GM12873 (cell line): ENCODE results near the gene PRKCG.

Experiments used
- TF ChIP-seq, protein P1 (sequence below): IDR thresholded peaks from 2 replicates; pipeline ENCODE4 v1.5.1; 2012; ENCODE audit warnings: low read depth, mild to moderate bottlenecking, moderate library complexity, low read length, control low read depth; ENCODE audit not compliant: insufficient read depth; ENCODE audit errors: missing control alignments

The PRKCG gene

DNA sequence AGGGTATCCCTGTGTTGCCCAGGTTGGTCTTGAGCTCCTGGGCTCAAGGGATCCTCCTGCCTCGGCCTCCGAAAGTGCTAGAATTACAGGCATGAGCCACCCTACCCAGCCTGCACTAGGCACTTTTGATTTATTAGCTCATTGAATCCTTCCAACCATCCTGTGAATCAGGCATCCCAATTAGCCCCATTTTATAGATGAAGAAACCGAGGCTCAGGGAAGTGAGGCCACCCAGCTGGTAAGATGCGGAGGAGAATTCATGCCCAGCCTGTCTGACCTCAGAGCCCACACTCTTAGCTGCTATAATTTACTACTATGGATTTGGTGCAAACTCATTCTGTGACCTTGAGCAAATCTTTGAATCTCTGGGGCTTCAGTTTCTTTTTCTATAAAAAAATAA is 62.9 kb downstream of the PRKCG start:
- TF ChIP-seq, protein P1, sequence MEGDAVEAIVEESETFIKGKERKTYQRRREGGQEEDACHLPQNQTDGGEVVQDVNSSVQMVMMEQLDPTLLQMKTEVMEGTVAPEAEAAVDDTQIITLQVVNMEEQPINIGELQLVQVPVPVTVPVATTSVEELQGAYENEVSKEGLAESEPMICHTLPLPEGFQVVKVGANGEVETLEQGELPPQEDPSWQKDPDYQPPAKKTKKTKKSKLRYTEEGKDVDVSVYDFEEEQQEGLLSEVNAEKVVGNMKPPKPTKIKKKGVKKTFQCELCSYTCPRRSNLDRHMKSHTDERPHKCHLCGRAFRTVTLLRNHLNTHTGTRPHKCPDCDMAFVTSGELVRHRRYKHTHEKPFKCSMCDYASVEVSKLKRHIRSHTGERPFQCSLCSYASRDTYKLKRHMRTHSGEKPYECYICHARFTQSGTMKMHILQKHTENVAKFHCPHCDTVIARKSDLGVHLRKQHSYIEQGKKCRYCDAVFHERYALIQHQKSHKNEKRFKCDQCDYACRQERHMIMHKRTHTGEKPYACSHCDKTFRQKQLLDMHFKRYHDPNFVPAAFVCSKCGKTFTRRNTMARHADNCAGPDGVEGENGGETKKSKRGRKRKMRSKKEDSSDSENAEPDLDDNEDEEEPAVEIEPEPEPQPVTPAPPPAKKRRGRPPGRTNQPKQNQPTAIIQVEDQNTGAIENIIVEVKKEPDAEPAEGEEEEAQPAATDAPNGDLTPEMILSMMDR: no peak

DNA sequence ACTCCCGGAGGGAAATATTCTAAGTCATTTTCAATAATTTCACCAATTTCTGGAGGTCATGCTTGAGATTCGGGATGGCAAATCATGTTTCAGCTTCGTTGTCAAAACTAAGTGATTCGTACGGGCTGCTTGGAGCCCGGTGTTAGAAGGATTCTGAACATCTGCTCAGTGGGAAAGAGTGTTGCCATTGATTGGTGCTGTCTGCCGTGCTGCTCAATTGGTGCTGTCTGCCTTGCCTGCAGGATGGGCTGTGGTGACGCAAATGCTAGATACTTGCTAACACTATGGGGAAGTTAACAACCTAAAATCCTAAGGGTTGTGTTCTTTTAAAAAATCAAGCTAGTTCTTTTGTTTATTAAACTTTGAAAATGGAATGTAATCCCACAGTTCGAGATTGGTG is 63.4 kb downstream of the PRKCG start:
- TF ChIP-seq, protein P1: no peak

DNA sequence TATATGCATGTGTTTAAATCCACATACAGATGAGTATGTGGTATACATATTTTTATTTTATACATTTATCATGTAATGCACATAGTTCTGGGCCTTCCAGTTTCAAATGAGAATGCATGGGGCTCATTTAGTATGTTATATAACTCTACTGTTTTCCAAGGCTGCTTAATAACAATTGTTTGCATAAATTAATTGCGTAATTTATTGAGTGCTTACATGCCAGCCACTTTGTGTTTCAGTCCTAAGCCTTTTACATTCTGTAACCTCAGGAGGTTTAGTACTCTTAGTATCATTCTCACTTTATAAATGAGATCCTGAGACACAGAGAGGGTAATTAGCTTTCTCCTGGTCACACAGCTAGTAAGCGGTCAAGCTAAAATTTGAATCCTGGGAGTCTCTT is 64.0 kb downstream of the PRKCG start:
- TF ChIP-seq, protein P1: no peak

DNA sequence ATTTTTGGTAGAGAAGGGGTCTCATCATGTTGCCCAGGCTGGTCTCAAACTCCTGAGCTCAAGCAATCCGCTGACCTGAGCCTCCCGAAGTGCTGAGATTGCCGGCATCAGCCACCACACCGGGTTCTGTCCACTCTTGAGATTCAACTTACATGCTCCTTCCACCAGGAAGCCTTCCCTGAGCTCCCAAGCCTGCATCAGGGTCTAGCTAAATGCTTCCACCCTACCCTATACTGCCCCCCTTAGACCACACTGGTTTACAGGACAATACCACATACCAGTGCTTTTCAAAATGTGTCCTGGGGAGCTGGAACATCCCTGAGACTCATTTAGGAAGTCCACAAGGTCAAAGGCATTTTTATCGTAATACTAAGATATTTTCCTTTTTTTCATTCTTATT is 65.6 kb downstream of the PRKCG start:
- TF ChIP-seq, protein P1: peak; percentile 14

DNA sequence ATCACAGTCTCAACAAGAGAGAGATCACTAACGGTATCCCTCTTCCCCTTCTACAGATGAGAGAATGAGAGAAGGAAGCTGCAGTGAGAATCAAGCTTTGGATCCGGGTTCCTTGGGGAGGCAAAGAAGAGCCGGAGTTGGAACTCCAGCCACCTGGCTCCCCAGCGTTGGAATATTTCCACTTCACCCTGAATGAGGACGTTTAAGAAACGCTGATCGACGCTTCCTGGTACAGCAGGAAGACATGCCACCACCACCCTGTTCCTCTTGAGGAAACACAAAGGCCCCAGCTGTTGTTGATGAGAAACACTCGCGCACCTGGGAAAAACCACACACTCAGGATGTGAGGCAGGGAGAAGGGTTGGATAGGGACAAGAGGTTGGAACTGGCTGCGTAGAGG is 69.4 kb downstream of the PRKCG start:
- TF ChIP-seq, protein P1: no peak

DNA sequence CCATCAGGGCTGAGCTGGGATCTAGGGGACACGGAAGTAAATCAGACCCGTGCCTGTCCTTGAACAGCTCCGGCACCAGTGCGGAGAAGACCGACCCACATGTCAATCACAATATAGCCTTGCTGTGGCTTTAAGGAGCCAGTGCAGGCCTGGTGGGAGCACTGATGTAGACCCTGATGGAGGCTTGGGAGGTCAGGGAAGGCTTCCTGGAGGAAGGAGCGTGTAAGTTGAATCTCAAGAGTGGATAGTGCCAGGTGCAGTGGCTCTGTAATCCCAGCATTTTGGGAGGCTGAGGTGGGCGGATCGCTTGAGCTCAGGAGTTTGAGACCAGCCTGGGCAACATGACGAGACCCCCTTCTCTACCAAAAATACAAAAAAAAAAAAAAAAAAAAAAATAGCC is 70.0 kb downstream of the PRKCG start:
- TF ChIP-seq, protein P1: no peak

DNA sequence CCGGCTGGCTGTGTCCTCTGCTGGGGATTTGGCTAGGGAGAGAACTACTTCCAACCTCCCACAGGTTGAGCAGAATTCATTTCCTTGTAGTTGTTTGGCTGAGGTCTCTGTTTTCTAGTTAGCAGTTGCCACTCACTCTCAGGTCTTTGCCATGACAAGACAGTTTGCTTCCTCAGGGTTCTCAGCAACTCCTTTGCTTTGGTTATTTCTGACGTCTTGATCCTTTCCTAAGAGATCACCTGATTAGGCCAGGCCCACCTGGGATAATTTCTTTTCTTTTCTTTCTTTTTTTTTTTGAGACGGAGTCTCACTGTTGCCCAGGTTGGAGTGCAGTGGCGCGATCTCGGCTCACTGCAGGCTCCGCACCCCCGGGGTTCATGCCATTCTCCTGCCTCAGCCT is 71.4 kb downstream of the PRKCG start:
- TF ChIP-seq, protein P1: no peak
